DND-41 (cell line): ENCODE results near the gene SH3BGR.

Experiments used
- ATAC-seq: fragments of 200-7000 bp; cut with Tn5 transposase; 3 replicates; pipeline ENCODE4 v1.9.1; 2021; ENCODE audit warnings: low read depth; ENCODE audit not compliant: insufficient read depth
- DNase-seq: peaks from one replicate; pipeline ENCODE4 v3.0.0-alpha.2; 2020
- H2AFZ ChIP-seq: 2 replicates; pipeline ENCODE4 v1.6.0; 2012; ENCODE audit warnings: low read depth, low read length
- H3K27ac ChIP-seq: 2 replicates; pipeline ENCODE4 v1.5.1; 2012; ENCODE audit warnings: low read length, inconsistent platforms
- H3K27me3 ChIP-seq: fragments of 200-600 bp; sonication (generic); 2 replicates; pipeline ENCODE4 v1.6.0; 2012; ENCODE audit warnings: low read length, mild to moderate bottlenecking, inconsistent platforms; ENCODE audit not compliant: insufficient read depth, poor library complexity
- H3K36me3 ChIP-seq: 2 replicates; pipeline ENCODE4 v1.5.1; 2012; ENCODE audit warnings: low read length, inconsistent platforms; ENCODE audit not compliant: insufficient read depth
- H3K4me1 ChIP-seq: 2 replicates; pipeline ENCODE4 v1.5.1; 2012; ENCODE audit warnings: mild to moderate bottlenecking, low read length; ENCODE audit not compliant: insufficient read depth
- H3K4me2 ChIP-seq: 2 replicates; pipeline ENCODE4 v1.6.0; 2012; ENCODE audit warnings: mild to moderate bottlenecking, moderate library complexity, low read length, inconsistent platforms; ENCODE audit not compliant: insufficient read depth
- H3K4me3 ChIP-seq, 2 experiments: fragments of 200-600 bp in 1 of 2; shearing (Covaris generic) in 1 of 2; 2 replicates each; pipeline ENCODE4 v1.5.1; 2012 to 2016; ENCODE audit warnings: inconsistent platforms in 2 of 2, low read length in 2 of 2, mild to moderate bottlenecking in 2 of 2, low read depth in 1 of 2, moderate library complexity in 1 of 2
- H3K79me2 ChIP-seq: 2 replicates; pipeline ENCODE4 v1.6.0; 2012; ENCODE audit warnings: low read length, inconsistent platforms; ENCODE audit not compliant: insufficient read depth
- H3K9ac ChIP-seq: 2 replicates; pipeline ENCODE4 v1.6.0; 2012; ENCODE audit warnings: low read depth, mild to moderate bottlenecking, inconsistent platforms, low read length, moderate library complexity
- H3K9me3 ChIP-seq: 2 replicates; pipeline ENCODE4 v1.5.1; 2012; ENCODE audit warnings: low read length, moderate library complexity, mild to moderate bottlenecking, inconsistent platforms; ENCODE audit not compliant: insufficient read depth, severe bottlenecking
- H4K20me1 ChIP-seq: 2 replicates; pipeline ENCODE4 v1.6.0; 2012; ENCODE audit warnings: low read length; ENCODE audit not compliant: insufficient read depth
- EZH2 ChIP-seq: IDR thresholded peaks from 3 replicates; pipeline ENCODE4 v1.6.1; 2012; ENCODE audit warnings: borderline replicate concordance, low read depth, mild to moderate bottlenecking, moderate library complexity, low read length, inconsistent platforms; ENCODE audit not compliant: severe bottlenecking
- TF ChIP-seq, protein P1 (sequence below): IDR thresholded peaks from 2 replicates; pipeline ENCODE4 v1.5.1; 2012; ENCODE audit warnings: borderline replicate concordance, low read length, moderate library complexity, mild to moderate bottlenecking; ENCODE audit not compliant: poor library complexity, severe bottlenecking; ENCODE audit errors: extremely low read depth

SH3BGR gene

GRCh38 chr21:39502631-39503030, 50.9 kb downstream of the SH3BGR start:
- no peak overlapping the region for H3K9ac ChIP-seq
- H3K4me1 ChIP-seq, result no peaks in the 10 kb centered on the region
- H3K9me3 ChIP-seq, result no peaks in the 10 kb centered on the region
- no peak overlapping the region for H3K27ac ChIP-seq
- no peak for TF ChIP-seq EZH2
- TF ChIP-seq, protein P1, sequence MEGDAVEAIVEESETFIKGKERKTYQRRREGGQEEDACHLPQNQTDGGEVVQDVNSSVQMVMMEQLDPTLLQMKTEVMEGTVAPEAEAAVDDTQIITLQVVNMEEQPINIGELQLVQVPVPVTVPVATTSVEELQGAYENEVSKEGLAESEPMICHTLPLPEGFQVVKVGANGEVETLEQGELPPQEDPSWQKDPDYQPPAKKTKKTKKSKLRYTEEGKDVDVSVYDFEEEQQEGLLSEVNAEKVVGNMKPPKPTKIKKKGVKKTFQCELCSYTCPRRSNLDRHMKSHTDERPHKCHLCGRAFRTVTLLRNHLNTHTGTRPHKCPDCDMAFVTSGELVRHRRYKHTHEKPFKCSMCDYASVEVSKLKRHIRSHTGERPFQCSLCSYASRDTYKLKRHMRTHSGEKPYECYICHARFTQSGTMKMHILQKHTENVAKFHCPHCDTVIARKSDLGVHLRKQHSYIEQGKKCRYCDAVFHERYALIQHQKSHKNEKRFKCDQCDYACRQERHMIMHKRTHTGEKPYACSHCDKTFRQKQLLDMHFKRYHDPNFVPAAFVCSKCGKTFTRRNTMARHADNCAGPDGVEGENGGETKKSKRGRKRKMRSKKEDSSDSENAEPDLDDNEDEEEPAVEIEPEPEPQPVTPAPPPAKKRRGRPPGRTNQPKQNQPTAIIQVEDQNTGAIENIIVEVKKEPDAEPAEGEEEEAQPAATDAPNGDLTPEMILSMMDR, result no peak
- no peak overlapping the region for H3K4me2 ChIP-seq
- H3K27me3 ChIP-seq, result no peaks in the 10 kb centered on the region
- ATAC-seq (no peak), DNase-seq (no peak)
- H3K36me3 ChIP-seq, result no peaks in the 10 kb centered on the region
- H3K4me3 ChIP-seq, result no peak overlapping the region
- H2AFZ ChIP-seq, result no peak overlapping the region
- H4K20me1 ChIP-seq, result no peaks in the 10 kb centered on the region
- H3K79me2 ChIP-seq, result no peaks in the 10 kb centered on the region

DNA sequence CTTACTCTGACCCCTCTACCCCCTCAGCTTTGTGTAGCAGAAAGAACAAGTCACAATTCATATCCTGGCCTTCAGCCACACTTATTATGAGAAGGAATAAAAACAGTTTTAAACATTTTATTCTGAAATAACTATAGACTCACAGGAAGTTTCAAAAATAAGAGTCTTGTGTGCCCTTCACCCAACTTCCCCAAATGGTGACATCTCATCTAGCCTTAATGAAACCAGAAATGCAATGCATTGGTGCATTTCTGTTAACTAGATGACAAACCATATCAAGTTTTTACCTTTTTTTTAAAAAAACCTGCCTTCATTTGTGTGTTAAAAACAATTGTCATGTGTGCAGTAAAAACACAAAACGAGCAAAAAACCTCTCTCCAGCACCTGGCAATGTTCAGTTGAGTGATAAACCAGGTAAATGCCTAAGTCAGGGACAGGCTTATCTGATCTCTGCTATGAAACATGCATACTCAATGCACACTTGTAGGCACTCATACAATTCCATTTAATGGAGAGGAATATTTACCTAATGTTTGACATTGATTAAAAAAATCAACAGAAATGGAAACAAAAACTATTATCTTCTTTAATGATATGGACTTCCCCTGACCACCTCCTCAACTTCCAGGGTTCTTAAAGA, 51.5 kb downstream of the SH3BGR start:
- Histone ChIP-seq H3K27ac (no peak overlapping the region), H3K4me2 (no peak overlapping the region), H3K27me3 (no peaks in the 10 kb centered on the region), H3K36me3 (no peaks in the 10 kb centered on the region), H3K9ac (no peak overlapping the region), H2AFZ (no peak overlapping the region), H3K9me3 (no peaks in the 10 kb centered on the region), H4K20me1 (no peaks in the 10 kb centered on the region), H3K4me1 (no peaks in the 10 kb centered on the region), H3K79me2 (no peaks in the 10 kb centered on the region), H3K4me3 (no peak overlapping the region)
- DNase-seq, result no peak
- ATAC-seq, result no peak
- TF ChIP-seq, protein P1, result no peak
- no peak for TF ChIP-seq EZH2

DNA sequence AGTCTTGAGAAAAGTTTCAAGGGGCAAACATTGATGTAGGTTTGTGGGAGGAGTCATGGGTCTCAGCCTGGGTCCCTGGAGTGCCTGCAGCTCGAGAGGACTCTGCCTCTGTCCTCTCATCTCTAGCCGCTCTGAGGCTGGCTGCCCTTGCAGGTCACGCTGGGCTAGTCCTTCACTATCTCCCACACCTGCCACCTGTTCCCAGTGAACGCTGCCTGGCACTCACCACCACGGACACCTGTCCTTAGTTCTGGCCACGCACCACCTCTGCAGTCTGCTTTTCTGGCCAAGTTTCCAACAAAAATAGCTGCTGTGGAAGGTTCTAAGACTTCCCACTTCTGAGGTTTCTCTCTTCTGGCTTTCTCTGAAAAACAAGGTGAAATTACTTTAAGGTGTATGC, 52.5 kb downstream of the SH3BGR start:
- Histone ChIP-seq H4K20me1 (no peaks in the 10 kb centered on the region), H3K79me2 (no peaks in the 10 kb centered on the region), H3K9me3 (no peaks in the 10 kb centered on the region), H2AFZ (no peak overlapping the region), H3K4me3 (no peak overlapping the region), H3K9ac (no peak overlapping the region), H3K4me1 (no peaks in the 10 kb centered on the region), H3K4me2 (no peak overlapping the region), H3K27me3 (no peaks in the 10 kb centered on the region), H3K36me3 (no peaks in the 10 kb centered on the region), H3K27ac (no peak overlapping the region)
- DNase-seq (no peak), ATAC-seq (no peak)
- TF ChIP-seq EZH2, result no peak
- TF ChIP-seq, protein P1, result no peak
